ENCODE measurements around the gene COL12A1. TPM values are rescaled to one million over a fixed set of nuclear protein-coding genes. Genes with fewer than 3 reads are reported as not detected.
A peak's percentile ranks its signal among the peaks of the same experiment; 100 is the strongest.

COL12A1 gene
- 3.7 and 6.9 TPM in 2 replicates for total RNA-seq

DNA sequence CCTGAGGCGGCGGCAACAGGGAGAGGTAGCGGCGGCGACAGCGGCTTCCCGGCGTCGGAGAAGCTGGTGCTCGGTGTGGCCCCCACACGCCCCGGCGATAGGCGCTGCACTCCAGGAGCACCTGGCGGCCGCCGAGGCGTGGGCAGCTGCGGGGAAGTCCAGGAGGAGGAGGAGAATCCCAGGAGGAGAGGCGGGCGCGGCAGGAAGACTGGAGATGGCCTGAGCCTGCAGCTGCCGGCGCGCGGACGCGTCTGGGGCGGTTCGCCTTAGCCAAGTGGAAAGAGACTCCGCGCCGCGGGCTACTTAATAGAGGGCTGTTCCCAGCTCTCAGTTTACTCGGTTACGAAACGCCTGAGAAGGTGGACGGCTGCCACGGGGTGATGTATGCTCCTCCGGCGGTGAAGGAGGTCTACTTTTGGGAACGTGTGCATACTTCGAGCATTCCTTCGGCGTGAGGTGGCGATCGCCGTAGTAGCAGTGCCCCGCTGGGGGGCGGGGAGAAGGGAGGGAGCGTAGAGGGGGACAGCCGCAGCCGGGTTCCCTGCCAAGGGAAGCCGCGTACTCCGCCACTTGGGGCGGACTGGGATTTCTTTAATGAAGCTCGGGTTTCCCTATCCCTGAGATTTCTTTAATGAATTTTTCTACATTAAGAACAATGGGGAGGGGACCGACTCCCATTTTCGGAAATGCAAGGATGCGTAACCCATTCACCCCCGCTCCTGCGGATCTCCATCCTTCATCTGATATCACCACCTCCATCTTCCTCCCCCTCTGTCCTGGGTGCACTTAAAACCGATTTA, at the start of gene COL12A1:
TSS of gene COL12A1 (minus strand) at position 278 of the 800 bp plus-strand sequence. CDS start 3,261 bp downstream, outside the sequence.
- peak; percentile 64 for DNase-seq

DNA sequence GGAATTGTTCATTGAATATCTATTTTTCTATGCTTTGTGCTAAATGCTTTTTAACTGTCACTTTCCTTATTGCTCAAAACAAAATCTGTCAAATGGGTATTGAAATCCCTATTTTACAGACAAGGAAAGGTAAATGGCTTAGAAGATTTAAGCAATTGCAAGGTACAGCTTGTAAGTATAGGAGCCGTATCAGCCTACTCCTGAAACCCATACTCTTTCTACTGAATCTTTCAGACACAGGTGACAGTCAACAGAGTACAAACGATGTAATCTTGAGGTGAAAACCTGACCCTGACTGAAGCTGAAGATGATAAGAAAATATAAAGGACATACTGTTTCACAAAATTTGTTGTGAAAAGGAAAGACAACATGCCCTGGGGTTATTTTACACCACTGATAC, 44.7 kb upstream of the COL12A1 start:
- DNase-seq: no peak

DNA sequence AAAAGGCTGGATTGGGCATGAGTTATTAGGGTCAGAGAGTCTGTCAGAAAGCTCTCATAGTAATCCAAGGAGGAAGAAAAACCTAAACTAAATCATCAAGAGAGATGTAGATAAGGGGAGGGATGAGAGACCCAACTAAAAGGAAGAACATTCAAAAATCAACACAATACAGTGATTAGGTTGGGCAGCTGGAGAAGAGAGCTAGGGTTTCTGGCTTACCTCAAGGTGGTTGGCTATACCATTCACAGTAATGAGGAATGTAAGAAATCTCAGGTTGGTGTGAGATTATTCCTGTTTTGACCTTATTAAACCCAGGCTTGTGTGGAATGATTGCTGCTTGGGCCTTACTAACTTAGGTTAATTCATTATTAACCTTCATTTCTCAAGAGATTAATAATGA, 44.0 kb upstream of the COL12A1 start:
- no peak for DNase-seq

- DNase-seq: no peak
Observed at GRCh38 chr6:75246386-75246785, 40.5 kb upstream of the COL12A1 start.

GRCh38 chr6:75244063-75244584, 38.3 kb upstream of the COL12A1 start:
- DNase-seq: no peak

DNA sequence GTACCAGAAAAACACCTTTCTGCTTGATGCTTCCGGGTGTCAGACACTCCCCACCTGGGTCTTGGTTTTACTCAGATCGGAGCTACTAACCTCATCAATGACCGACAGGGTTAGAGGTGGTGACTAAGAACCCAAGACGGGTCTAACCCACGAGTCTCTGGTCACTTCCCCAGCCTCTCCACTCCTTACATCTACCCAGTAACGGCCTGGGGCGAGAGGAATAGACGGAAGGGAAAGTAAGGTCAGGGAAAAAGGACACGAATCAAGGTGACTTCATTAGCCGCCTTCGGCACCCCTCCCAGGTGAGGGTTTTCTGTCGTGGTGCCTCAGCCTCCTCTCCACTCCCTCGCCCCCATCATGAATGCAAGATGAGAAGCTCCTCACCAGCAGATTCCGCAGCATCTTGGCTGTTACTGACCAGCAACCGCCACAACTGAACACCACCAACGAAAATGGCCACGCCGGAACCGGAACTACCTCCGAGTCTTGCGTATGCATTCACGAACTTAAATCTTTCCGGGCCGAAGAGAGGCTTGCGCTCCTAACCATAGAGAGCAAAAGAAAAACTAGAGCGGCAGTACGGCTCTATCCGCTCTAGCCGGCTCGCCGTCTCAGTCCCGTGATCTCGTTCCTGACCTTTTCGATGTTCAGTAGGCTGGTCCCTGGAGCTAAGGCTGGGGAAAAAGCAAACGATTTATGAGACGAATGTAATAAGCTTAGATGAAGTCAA, 37.6 kb upstream of the COL12A1 start, which contains the start of gene COX7A2:
TSS of gene COX7A2 (minus strand) at position 469 of the 730 bp plus-strand sequence. CDS start at position 402, 67 bp downstream.
- peak; percentile 99 for DNase-seq

- no peak for DNase-seq
Observed at GRCh38 chr6:75236630-75237029, 30.8 kb upstream of the COL12A1 start.

- no peak for DNase-seq
Observed at GRCh38 chr6:75235271-75235670, 29.4 kb upstream of the COL12A1 start.

GRCh38 chr6:75234126-75234865, 28.4 kb upstream of the COL12A1 start:
- no peak for DNase-seq

GRCh38 chr6:75233092-75233615, 27.3 kb upstream of the COL12A1 start:
- no peak for DNase-seq

DNA sequence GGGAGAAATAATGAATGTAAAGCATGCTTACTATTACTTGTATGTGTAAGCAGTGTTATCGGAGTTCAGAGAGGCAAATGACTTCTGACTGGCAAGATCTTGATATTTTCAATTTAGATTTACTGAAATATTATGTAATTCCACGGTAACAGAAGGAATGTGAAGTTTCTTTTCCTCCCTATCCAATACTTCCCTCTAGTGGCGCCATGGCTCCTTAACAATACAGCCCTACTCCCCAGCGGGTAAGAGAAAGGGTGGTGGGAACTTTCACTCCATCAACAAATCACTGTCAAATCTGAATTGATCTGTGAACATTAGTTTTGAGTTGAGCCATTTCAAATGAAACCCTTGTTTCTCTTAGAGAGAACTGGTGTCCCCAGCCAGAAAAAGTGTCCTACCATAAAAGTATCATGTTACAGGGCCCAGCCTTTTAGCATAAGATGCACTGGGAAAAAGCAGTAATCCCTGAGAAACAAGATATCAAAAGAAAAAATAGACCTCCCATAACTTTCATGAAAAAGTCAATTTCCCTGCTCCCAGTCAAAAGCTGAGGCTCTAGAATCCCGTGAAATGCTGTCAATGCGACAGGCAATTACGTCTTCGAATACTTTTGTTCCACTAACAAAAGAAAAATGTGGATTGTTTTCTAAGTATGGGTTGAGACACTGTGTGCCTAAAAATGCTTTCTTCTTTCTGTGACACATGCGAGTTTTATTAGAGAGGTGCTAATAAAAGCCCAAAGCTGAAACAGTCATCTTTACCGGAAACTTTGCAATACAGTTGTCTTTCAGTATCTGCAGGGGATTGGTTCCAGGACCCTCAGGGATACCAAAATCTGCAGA, 24.9 kb upstream of the COL12A1 start:
- peak; percentile 71 for DNase-seq

DNA sequence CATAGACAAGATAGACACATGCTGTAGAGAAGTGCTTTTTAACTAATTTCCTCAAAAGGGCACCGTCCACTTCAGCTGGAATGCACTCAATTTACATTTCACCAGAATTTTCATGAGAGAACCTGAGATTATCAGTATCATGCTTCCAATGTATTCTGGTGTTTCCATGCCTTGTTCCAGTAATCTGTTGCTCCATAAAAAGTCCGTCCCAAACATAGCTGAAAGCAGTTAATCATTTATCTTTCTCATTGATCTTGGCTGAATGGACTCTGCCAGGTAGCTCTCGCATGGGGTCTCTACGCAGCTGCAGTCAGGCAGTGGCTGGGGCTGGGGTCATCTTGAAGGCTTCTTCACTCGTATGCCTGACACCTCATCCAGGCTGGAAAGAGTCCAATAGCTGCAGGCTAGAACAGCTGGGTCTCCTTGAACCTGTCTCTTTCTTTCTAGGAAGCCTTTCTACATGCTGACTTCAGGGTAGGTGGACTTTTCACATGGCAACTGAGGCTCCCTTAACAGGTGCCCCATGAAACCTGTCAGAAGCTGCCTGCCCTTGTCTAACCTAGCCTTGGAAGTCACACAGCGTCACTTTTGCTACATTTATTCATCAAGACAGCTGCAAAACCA, 18.6 kb upstream of the COL12A1 start:
- no peak for DNase-seq

DNA sequence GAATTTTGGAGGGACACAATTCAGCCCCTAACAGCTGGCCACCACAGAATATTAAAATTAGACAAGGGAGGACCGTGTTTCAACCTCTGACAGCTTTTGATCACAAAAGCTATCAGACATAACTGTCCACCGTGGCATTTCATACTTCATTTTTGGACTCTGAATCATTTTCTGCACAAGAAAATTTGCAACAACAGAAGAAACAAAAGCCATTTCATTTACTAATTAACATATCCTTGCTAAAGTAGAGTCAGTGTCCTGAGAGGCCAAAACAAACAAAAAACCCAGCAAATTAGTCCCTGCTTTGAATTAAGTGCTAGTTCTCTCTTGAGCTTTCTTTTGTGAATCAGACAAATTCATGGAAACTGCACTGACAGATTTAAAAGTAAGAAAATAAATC, 17.6 kb upstream of the COL12A1 start:
- DNase-seq: no peak

- DNase-seq: no peak
Observed at GRCh38 chr6:75222261-75222660, 16.4 kb upstream of the COL12A1 start.

DNA sequence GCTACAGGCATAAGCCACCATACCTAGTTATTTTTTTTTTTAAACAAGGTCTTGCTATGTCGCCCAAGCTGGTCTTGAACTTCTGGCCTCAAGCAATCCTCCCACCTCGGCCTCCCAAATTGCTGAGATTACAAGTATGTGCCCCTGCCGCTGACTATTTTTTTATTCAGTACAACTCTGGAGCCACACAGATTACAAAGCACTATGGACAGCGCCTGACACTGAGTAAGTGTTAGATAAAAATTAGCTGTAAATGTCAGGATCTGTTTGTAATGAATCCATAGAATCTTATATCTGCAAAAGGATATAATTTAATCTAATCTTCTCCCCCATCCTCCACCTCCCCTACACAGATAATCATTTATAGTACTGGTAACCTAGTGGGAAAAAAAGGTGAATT, 15.3 kb upstream of the COL12A1 start:
- no peak for DNase-seq

- DNase-seq: peak; percentile 20
Observed at GRCh38 chr6:75220357-75220756, 14.5 kb upstream of the COL12A1 start.

DNA sequence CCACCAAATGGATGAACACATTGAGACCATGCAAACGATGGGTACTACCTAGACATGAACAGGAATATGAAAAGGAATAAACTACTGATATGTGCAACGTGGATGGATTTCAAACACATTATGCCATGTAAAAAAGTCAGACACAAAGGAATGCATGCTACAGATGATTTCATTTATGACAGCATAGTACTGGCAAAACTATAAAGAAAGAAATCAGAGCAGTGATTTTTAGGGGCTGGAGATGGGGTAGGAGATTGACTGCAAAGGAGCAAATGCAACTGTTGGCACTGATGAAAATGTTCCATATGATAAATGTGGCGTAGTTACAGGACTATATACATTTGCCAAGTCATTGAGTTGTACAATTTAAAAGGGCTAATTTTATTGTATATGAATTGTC, 13.4 kb upstream of the COL12A1 start:
- no peak for DNase-seq

DNA sequence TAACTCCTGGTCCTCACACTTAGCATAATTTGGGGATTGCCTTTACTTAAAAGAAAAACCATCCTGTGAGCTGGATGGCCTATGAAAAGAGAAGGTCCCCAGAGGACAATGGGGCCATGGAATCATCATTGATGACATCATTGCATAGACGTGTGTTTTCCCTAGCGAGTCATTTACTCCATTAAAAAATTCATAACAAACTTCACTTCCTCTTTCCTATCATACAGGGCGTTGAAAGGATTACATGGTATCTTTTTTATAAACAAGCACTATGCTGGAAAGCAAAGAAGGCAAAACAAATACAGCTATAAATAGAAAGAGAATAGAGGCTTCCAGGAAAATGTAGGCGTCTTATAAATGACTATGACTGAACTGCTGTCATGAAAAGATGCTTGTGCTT, 11.3 kb upstream of the COL12A1 start:
- DNase-seq: peak; percentile 60

DNA sequence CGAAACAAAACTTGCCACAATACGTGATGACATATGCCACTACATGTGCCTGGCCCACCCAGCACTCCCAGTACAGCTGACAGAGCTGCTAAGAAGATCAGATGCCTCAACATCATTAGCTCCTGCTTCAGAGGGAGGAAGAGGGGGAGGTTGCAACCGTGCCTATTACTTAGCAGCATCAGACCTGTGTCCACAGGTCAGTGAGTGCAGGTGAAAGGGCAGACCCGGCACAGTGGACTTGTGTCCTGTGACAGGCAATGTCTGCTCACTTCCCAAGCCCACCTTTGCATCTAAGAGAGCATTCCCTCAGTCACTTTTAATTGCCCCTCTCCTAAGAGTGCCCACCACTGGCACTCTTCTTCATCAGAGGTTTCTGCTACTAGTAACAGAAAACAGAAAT, 9.4 kb upstream of the COL12A1 start:
- DNase-seq: no peak

GRCh38 chr6:75213732-75214131, 7.9 kb upstream of the COL12A1 start:
- no peak for DNase-seq

DNA sequence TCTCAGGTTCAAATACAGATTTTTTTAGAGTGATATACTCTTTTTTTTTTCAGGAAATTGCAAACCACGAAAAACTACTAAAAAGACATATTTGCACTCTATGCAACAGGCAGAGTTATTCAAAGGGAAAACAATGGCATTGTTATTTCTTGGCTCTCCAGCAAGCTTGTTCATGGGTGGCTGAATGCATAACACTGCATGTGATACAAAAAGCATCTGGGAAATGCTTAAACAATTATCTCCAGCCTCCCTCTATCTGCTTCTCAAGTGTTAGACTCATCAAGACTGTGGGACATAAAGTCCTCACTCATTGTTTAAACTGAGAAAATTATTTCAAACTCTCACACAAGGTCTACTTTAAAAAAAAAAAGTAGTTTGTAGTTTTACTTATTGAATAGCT, 7.3 kb upstream of the COL12A1 start:
- DNase-seq: peak; percentile 48
